HFF-Myc (cell line): ENCODE data around the gene LRATD1.

Experiments
- DNase-seq: peaks from one replicate; pipeline ENCODE4 v3.0.0-alpha.2; 2011; ENCODE audit warnings: low read depth; ENCODE audit errors: extremely low read depth
- H3K4me3 ChIP-seq: replicated peaks from 2 replicates; pipeline ENCODE4 v1.5.1; 2011; ENCODE audit warnings: low read depth, mild to moderate bottlenecking, control low read depth, low read length
- CTCF ChIP-seq: IDR thresholded peaks from 2 replicates; pipeline ENCODE4 v1.5.1; 2012; ENCODE audit warnings: mild to moderate bottlenecking, low read depth, low read length, control low read depth; ENCODE audit errors: missing control alignments

LRATD1 gene

GRCh38 chr2:14631406-14632040 lies 994 bp upstream of the LRATD1 start:
- DNase-seq: no peak
- no peak overlapping the region for H3K4me3 ChIP-seq
- TF ChIP-seq CTCF: no peak

- peak overlapping the region; percentile 30 for H3K4me3 ChIP-seq
- DNase-seq: no peak
- TF ChIP-seq CTCF: no peak
These were observed 544 bp downstream of the LRATD1 start for GRCh38 chr2:14633061-14633460.

DNA sequence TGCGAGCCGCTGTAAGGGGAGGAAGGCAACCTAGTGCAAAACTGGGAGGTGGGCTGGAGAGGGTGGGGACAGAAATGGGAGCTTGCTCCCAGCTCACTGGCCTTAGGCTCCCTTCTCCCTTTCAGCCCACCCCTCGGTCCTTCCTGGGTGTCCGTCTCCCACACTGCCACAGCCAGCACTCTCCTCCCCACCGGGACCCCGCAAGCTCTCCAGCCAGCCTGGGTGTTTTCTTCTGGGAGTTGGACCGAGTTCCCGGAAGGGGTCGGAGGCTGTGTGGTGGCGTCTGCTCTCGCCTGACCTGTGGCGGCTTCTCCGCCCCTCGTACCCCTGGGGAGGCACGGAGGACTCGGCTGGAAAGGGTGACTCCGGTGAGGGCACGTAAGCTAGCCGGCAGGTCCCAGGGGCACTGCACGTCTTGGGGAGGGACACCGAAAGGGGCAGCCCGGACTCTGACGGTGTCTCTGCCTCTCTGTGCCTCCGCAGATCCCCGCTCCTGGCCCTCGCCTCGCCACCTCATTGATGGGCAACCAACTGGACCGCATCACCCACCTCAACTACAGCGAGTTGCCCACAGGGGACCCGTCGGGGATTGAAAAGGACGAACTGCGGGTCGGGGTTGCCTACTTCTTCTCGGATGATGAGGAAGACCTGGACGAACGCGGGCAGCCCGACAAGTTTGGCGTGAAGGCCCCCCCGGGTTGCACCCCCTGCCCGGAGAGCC lies 1.1 kb downstream of the LRATD1 start:
- no peak overlapping the region for H3K4me3 ChIP-seq
- TF ChIP-seq CTCF: no peak
- DNase-seq: no peak

DNA sequence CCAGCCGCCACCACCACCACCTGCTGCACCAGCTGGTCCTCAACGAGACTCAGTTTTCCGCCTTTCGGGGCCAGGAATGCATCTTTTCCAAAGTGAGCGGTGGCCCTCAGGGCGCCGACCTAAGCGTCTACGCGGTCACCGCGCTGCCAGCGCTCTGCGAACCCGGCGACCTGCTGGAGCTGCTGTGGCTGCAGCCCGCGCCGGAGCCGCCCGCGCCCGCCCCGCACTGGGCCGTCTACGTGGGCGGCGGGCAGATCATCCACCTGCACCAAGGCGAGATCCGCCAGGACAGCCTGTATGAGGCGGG lies 1.6 kb downstream of the LRATD1 start:
- no peak for DNase-seq
- TF ChIP-seq CTCF: no peak
- H3K4me3 ChIP-seq: peak overlapping the region; percentile 25; the same call in 1 of the 2 replicates

- TF ChIP-seq CTCF: peak; percentile 62
- H3K4me3 ChIP-seq: peak overlapping the region; percentile 25
- no peak for DNase-seq
These were observed 2.2 kb downstream of the LRATD1 start for GRCh38 chr2:14634489-14635390.

DNA sequence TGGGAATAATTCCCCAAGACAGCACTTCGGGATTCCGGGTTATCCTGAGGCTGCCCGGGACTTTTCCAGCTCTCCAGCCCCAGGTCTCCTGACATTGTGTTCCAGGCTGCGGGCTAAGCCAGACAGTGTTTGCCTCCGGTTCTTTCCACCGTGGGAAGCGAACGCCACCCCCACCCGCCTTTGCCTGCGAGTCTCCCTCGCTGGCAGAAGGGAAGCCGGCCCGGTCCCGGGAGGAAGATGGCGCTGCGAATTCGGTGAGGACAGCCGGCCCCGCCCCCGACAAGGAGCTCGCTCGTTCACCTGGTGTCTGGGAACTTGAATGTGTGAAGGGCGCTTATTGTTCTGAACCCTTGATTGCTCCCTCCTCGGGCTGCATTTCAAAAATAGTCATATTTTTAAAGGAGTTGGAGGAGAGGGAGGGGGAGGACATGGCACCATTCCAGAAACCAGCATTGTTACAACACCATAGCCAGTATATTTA lies 2.9 kb downstream of the LRATD1 start:
- DNase-seq: no peak
- TF ChIP-seq CTCF: no peak
- peak overlapping the region; percentile 25 for H3K4me3 ChIP-seq
